Transverse colon (tissue), 3 donors: ENCODE measurements around the gene ZNF335.

Experiments
- EP300 ChIP-seq: sonication (generic); formaldehyde crosslinking; IDR thresholded peaks from one replicate; pipeline ENCODE4 v1.6.1; 2017; ENCODE audit warnings: antibody characterized with exemption, low read depth
- POLR2A ChIP-seq: fragments of 450-650 bp; IDR thresholded peaks from one replicate; pipeline ENCODE4 v1.6.1; 2016; ENCODE audit warnings: antibody characterized with exemption, mild to moderate bottlenecking, moderate library complexity
- POLR2AphosphoS5 ChIP-seq, 3 donors: sonication (generic); formaldehyde crosslinking; IDR thresholded peaks; one replicate each; pipeline ENCODE4 v1.6.1; 2016; ENCODE audit warnings: antibody characterized with exemption in 3 of 3

DNA sequence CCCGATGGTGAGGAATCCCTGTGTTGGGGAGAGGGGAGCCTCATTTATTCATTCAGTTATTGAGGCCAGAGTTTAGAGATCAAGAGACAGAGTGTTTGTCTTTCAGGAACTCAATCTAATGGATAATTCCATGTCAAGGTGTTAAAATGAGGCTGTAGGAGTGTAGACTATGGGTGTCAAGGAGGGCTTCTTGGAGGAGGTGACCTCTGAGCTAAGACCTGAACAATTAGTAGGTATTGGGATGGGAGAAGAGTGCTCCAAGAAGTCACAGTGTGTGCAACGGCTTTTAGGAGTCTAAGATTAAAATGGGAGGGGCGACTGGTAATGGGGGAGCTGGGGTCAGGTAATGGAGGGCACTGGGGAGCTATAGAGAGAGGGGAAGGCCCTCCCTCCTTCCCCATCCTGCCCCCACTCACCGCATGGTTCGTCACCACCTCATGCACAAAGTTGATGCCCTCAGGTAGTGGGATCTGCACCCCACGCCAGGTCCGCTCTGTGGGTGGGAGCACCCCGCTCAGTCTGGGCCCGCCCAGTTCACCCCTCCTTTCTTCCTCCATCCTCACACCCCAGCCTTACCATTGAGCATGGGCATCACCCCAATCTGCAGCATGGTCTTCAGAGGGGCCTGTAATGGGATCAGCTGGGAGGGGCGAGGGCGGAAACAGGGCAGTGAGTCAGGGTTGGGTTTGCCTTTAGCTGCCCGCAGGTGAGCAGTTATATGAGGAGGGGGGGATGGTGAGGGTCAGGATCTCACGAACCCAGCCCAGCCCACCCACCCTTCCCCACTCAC, 72.8 kb downstream of the ZNF335 start:
- no peak for TF ChIP-seq POLR2AphosphoS5 (IDR thresholded peaks at IDR 0.05)
- no peak for TF ChIP-seq EP300
- TF ChIP-seq POLR2A = no peak
